HG03066 (cell line): Measurements from ENCODE around the gene DCLK1.
"Not testable (repeated sequence)": the region's sequence is repeated elsewhere in the genome, so short reads cannot be mapped to it uniquely, and the experiment has no call there.

Experiments
- ATAC-seq: cut with Tn5 transposase; IDR thresholded peaks from one replicate; pipeline ENCODE4 v1.9.1; 2021; ENCODE audit warnings: low read depth; ENCODE audit not compliant: unreplicated experiment

DCLK1 gene

DNA sequence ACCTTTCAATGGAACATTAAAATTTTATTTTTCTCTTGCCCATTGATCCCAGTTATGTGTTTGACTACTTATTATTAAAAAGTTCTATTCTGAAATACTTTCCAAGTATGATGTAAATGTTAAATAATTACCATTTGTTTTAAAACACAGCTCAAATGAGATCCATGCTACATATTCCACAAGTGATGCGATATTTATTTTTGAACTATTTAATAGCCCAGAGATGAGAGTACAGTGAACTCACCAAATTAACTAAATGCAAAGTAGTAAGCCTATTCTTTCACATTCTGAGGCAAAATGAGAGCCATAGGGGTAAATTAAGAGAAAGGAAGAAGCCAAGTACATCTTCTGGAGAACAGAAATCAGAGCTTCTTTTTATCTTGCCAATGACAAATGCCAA, 1.2 kb upstream of the DCLK1 start:
- ATAC-seq = no peak

- ATAC-seq = no peak
These were observed 732 bp upstream of the DCLK1 start for GRCh38 chr13:36131931-36132297.

DNA sequence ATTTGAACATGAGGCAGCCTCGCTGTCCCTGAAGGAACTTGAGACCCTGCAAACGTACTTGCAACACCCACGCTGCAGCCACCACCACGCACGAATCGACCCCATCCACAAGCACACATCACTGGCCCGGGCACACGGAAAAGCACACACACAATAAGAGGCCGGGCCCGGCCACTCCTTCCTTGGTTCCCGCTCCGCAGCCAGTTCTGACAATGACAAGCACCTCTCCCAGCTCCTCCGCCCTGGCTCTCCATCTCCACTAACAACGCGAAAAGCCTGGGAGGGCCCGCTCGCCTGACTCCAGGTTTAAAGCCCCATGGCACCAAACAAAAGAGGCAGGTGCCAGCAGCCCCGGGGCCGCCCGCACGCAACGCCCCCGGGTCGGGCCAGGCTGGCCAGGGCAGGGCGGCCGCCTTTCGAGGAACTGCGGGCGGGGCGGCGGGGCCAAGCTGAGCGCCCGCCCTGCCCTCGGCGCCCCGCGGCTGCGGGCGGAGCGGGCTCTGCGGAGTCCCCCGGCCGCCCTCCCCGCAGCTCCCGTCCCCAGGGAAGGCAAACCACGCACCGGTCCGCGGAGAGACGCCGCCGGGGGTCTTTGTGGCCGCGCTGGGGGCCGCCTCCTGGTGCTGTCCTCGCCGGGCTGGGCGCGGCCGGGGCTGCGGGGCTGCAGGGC, 495 bp downstream of the DCLK1 start:
- ATAC-seq = no peak

- ATAC-seq = no peak
These were observed 1.0 kb downstream of the DCLK1 start for GRCh38 chr13:36130193-36130551.

- ATAC-seq = no peak
These were observed 1.6 kb downstream of the DCLK1 start for GRCh38 chr13:36129539-36129938.

GRCh38 chr13:36126491-36126890, 4.7 kb downstream of the DCLK1 start:
- no peak for ATAC-seq

GRCh38 chr13:36125841-36126240, 5.3 kb downstream of the DCLK1 start:
- ATAC-seq = no peak

DNA sequence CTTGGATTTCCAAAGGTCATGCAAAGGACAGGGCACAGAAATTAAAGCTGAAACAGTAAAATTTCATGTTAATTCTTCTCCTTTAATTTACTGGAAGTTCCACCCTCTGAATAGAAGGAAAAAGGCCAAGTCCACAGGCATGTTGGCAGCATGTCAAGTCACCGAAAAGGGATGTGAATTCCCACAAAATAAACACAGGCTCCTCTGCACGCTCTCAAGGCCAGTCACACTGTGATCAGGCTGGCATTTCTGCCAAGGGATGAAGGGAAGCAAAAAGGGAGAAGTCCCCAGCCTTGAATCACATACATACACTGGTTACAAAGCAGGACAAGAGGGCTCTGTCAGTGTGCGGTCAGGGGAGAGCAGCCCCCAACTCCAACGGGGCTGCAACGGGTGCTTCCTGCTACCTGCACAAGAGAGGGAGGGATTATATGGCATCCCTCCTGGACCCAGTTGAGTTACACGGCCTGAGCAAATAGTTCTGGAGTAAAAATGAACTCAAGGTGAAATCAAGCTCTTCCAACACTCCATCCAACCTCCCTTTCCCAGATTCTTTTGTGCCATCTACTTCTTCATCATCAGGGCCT, 6.9 kb downstream of the DCLK1 start:
- ATAC-seq = no peak

DNA sequence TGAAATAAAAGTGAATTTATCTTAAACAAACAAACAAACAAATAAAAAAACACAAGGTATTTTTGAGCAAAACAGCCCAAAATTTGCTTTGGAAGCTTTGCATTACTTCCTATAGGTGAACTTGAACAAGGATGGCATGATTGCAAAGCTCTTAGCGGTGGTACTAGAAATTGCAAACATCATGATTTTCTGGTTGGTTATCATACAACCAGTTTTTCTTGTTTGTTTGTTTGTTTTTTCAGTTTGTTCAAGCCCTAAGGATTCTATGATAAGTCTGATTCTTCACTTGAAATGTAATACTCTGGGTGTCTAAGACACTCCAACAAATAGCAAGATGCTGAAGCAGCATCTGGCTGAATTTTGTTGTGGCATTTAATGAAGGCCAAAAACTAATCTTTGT, 15.9 kb downstream of the DCLK1 start:
- ATAC-seq = no peak

- no peak for ATAC-seq
These were observed 16.9 kb downstream of the DCLK1 start for GRCh38 chr13:36114233-36114632.

DNA sequence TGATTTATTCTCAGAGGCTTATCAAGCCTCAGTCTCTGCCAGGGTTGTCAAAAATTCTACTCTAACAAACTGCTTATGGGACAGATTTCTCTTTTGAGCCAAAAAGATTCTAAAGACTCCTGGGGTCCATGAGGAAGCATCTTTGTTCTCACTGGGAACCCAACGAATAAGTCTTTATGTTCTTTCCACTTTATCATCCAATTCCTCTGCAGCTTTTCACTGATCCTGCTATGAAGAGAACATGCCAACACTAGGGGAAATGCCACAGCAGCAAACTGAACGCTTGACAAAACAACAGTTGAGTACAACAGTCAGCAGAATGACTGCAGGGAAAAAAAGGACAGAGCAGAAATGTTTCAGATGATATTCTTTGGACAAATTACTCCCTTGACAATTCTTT, 22.2 kb downstream of the DCLK1 start:
- no peak for ATAC-seq

DNA sequence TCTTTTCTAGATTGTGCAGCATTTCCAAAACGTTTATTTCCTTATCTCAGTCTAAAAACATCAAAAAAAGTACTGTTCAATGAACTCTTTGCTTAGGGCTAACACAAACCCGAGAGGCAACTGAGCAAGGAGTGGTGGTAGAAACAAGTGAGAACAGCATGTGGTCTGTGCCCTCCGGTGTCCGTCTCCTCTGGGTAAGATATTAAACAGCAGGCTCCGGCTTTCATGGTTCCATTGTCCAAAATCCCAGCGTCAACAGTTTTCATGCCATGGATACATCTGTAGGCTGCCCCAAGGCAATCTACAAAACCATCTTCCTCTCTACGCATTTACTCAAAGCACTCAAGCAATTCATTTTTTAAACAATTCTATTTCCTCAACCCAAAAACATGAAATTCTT, 22.8 kb downstream of the DCLK1 start:
- no peak for ATAC-seq

DNA sequence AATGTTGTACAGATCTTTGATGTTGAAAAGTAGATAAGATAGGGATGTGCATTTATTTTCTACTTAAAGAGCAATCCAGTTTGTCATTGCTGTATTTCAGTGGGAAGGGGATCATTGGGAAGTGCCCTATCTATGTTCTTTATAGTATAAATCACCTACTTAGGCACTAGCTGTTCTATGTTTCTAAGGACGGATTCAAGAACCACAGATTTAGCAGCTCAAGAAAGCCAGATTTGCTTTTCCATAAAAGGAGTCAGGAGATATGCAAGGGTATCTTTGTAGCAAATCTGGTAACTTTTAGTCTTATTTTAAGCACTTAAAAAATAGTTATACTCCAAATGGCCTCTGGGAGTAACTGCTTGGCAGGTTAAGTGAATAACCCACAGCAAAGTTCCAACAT, 23.7 kb downstream of the DCLK1 start:
- no peak for ATAC-seq

DNA sequence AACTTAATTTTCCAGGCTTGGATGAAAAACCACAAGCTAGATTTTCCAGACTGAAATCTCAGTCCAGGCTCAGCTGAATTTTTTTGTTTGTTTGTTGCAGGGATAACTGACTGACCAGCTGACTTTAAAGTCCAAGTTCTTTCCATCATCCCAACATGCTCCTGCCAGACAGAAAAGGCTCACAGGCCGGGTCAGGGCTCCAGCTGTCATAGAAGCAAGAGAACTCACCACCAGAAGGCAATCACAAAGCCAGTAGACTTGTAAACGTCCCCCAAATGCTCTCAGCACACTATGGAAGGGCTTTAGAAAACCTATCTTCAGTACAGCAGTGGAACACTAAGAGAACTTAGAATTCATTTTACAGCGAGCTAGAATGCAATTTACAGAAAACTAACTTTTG, 25.5 kb downstream of the DCLK1 start:
- no peak for ATAC-seq

- ATAC-seq = no peak
These were observed 28.5 kb downstream of the DCLK1 start for GRCh38 chr13:36102721-36103120.

GRCh38 chr13:36101907-36102306, 29.3 kb downstream of the DCLK1 start:
- ATAC-seq = not testable (repeated sequence)

DNA sequence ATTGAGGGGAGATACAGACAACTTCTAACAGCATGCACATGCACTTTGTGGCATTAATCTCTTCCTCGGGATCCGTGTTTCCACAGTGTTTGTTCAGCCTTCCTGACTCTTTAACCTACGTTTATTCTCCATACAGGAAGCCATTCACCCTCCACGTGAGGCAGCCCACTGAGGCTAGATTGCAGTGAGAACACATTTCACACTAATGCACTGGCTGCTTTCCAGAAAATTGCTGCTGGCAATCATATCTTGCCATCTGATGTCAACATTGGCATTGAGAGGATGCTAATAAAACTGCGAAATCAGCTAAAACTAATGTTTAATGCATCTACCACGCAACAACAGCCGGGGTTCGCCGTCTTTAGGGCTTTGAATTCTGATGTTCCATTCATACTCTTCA, 30.0 kb downstream of the DCLK1 start:
- ATAC-seq = no peak

DNA sequence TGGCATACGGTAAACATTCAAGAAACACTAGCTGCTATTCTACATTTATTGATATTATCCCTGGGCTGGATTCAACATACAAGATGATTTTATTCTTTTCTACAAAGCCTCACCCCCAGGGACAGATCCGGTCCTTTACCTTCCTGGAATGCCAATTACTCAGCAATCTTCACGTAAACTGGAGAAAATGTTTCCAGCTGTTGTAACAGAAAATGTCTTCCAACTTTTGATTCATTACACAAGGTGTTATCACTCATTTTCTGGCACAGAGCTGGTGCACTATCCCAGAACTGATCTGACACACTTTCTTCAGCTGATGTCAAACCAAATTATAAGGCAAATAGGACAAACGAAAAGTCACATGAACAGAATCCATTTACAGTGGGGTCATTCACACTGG, 33.1 kb downstream of the DCLK1 start:
- ATAC-seq = no peak

- ATAC-seq = no peak
These were observed 34.4 kb downstream of the DCLK1 start for GRCh38 chr13:36096461-36097416.

DNA sequence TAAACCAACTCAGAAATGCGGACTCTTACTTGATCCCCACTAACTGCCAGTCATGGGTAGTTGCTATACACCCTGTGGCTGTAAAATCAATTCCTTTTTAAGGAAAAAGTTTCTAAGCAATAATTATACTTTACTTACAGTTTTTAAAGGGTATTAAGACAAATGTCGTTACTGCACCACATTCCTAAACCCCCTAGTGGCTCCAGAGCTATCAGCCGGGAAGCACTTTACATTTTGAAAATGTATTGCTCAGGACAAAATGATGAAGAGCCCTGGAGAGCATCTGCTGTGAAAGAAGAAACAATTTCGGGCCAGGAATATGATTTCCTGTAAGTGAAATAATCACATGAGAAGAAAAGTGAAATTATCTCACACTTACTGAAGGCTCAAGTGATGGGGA, 36.7 kb downstream of the DCLK1 start:
- no peak for ATAC-seq

DNA sequence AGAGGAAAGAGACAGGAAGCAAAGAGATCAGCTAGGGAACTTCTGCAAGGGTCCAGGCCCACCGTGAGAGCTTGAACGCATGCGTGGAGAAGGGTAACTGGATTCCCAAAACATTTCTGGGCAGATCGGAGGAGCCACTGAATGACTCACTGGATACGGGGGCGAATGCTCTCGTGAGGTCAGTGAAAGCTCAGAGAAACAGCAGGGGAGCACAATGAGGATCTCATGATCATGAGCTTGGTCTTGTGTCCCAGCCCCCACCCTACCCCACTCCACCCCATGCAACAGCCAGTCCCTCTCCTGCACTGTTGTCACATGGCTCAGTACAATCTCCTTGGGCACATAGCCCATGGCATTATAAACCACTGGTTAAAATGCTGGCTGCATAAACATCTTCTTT, 40.6 kb downstream of the DCLK1 start:
- no peak for ATAC-seq
